SK-N-SH treated with all-trans-retinoic acid at 6 μM for 48 hours (cell line): Measurements from ENCODE around the gene IL7R.

Experiments used
- ATAC-seq: fragments of 200-7000 bp; cut with Tn5 transposase; 3 replicates; pipeline ENCODE4 v1.9.1; 2020; ENCODE audit warnings: mild to moderate bottlenecking, moderate library complexity
- ARNTL ChIP-seq: fragments of 450-650 bp; formaldehyde crosslinking; IDR thresholded peaks from 2 replicates; pipeline ENCODE4 v1.5.0; 2020; ENCODE audit warnings: low read depth, mild to moderate bottlenecking, moderate library complexity, borderline replicate concordance
- BACH2 ChIP-seq: fragments of 250-450 bp; sonication (Bioruptor Pico); IDR thresholded peaks from 2 replicates; pipeline ENCODE4 v1.9.0; 2021; ENCODE audit warnings: mild to moderate bottlenecking, borderline replicate concordance
- CSDC2 ChIP-seq: fragments of 250-450 bp; sonication (Bioruptor Pico); IDR thresholded peaks from 2 replicates; pipeline ENCODE4 v1.5.0; 2020; ENCODE audit warnings: mild to moderate bottlenecking, moderate library complexity
- GLIS3 ChIP-seq: fragments of 250-450 bp; sonication (Bioruptor Pico); IDR thresholded peaks from 2 replicates; pipeline ENCODE4 v1.5.0; 2020; ENCODE audit warnings: mild to moderate bottlenecking, moderate library complexity
- ISL1 ChIP-seq: fragments of 250-450 bp; sonication (Bioruptor Pico); IDR thresholded peaks from 2 replicates; pipeline ENCODE4 v2.1.2; 2022; ENCODE audit warnings: mild to moderate bottlenecking, moderate library complexity
- OSR1 ChIP-seq: fragments of 250-450 bp; sonication (Bioruptor Pico); IDR thresholded peaks from 2 replicates; pipeline ENCODE4 v1.8.0; 2022; ENCODE audit warnings: moderate library complexity, mild to moderate bottlenecking, inconsistent platforms
- PPARA ChIP-seq: fragments of 250-450 bp; sonication (Bioruptor Pico); IDR thresholded peaks from 2 replicates; pipeline ENCODE4 v1.5.0; 2020; ENCODE audit warnings: mild to moderate bottlenecking, borderline replicate concordance
- RARB ChIP-seq: fragments of 250-450 bp; sonication (Bioruptor Pico); IDR thresholded peaks from 2 replicates; pipeline ENCODE4 v1.8.0; 2021; ENCODE audit warnings: mild to moderate bottlenecking, moderate library complexity
- SNAI2 ChIP-seq: fragments of 250-450 bp; sonication (Bioruptor Pico); IDR thresholded peaks from 2 replicates; pipeline ENCODE4 v1.5.0; 2020; ENCODE audit warnings: mild to moderate bottlenecking, moderate library complexity
- TOX ChIP-seq: fragments of 250-450 bp; sonication (Bioruptor Pico); IDR thresholded peaks from 2 replicates; pipeline ENCODE4 v1.8.0; 2021; ENCODE audit warnings: mild to moderate bottlenecking, moderate library complexity, borderline replicate concordance
- ZC3H10 ChIP-seq: fragments of 250-450 bp; sonication (Bioruptor Pico); IDR thresholded peaks from 2 replicates; pipeline ENCODE4 v1.5.1; 2021; ENCODE audit warnings: mild to moderate bottlenecking, moderate library complexity
- ZFP3 ChIP-seq: fragments of 250-450 bp; sonication (Bioruptor Pico); IDR thresholded peaks from 2 replicates; pipeline ENCODE4 v1.5.0; 2020; ENCODE audit warnings: mild to moderate bottlenecking, moderate library complexity
- ZFP30 ChIP-seq: fragments of 450-650 bp; formaldehyde crosslinking; IDR thresholded peaks from 2 replicates; pipeline ENCODE4 v1.5.0; 2022; ENCODE audit warnings: mild to moderate bottlenecking, moderate library complexity
- ZNF565 ChIP-seq: fragments of 450-650 bp; formaldehyde crosslinking; conservative IDR thresholded peaks from 2 replicates; pipeline ENCODE4 v1.5.0; 2020; ENCODE audit warnings: low read depth, mild to moderate bottlenecking, moderate library complexity
- ZNF70 ChIP-seq: fragments of 450-650 bp; formaldehyde crosslinking; IDR thresholded peaks from 2 replicates; pipeline ENCODE4 v1.5.0; 2020; ENCODE audit warnings: mild to moderate bottlenecking, moderate library complexity
- ZNF8 ChIP-seq: fragments of 450-650 bp; formaldehyde crosslinking; IDR thresholded peaks from 2 replicates; pipeline ENCODE4 v1.5.0; 2020; ENCODE audit warnings: mild to moderate bottlenecking, moderate library complexity
- TF ChIP-seq, protein P1 (sequence below): fragments of 250-450 bp; sonication (Bioruptor Pico); IDR thresholded peaks from 2 replicates; pipeline ENCODE4 v1.5.1; 2021; ENCODE audit warnings: mild to moderate bottlenecking, moderate library complexity
- TF ChIP-seq, protein P2 (sequence below): fragments of 250-450 bp; sonication (Bioruptor Pico); IDR thresholded peaks from 2 replicates; pipeline ENCODE4 v1.5.0; 2020; ENCODE audit warnings: mild to moderate bottlenecking, moderate library complexity
- TF ChIP-seq, protein P3 (sequence below): fragments of 250-450 bp; sonication (Bioruptor Pico); IDR thresholded peaks from 2 replicates; pipeline ENCODE4 v1.8.0; 2020; ENCODE audit warnings: mild to moderate bottlenecking, moderate library complexity, borderline replicate concordance
- TF ChIP-seq, protein P4 (sequence below): fragments of 250-450 bp; sonication (Bioruptor Pico); IDR thresholded peaks from 2 replicates; pipeline ENCODE4 v1.5.1; 2020; ENCODE audit warnings: low read depth, mild to moderate bottlenecking, moderate library complexity
- TF ChIP-seq, protein P5 (sequence below): fragments of 250-450 bp; sonication (Bioruptor Pico); IDR thresholded peaks from 2 replicates; pipeline ENCODE4 v1.8.0; 2021; ENCODE audit warnings: low read depth, mild to moderate bottlenecking, moderate library complexity, borderline replicate concordance

The IL7R gene

DNA sequence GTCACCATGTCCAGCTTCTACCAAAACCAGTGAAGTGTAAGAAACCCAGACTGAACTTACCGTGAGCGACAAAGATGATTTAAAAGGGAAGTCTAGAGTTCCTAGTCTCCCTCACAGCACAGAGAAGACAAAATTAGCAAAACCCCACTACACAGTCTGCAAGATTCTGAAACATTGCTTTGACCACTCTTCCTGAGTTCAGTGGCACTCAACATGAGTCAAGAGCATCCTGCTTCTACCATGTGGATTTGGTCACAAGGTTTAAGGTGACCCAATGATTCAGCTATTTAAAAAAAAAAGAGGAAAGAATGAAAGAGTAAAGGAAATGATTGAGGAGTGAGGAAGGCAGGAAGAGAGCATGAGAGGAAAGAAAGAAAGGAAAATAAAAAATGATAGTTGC, 19.8 kb downstream of the IL7R start:
- ATAC-seq, result no peak
- TF ChIP-seq GLIS3 (CRISPR knock-in tag), result no peak
- TF ChIP-seq, protein P1, sequence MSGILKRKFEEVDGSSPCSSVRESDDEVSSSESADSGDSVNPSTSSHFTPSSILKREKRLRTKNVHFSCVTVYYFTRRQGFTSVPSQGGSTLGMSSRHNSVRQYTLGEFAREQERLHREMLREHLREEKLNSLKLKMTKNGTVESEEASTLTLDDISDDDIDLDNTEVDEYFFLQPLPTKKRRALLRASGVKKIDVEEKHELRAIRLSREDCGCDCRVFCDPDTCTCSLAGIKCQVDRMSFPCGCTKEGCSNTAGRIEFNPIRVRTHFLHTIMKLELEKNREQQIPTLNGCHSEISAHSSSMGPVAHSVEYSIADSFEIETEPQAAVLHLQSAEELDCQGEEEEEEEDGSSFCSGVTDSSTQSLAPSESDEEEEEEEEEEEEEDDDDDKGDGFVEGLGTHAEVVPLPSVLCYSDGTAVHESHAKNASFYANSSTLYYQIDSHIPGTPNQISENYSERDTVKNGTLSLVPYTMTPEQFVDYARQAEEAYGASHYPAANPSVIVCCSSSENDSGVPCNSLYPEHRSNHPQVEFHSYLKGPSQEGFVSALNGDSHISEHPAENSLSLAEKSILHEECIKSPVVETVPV (CRISPR knock-in tag), result no peak
- no peak for TF ChIP-seq SNAI2 (CRISPR knock-in tag)
- TF ChIP-seq ISL1 (CRISPR knock-in tag), result no peak
- TF ChIP-seq, protein P2, sequence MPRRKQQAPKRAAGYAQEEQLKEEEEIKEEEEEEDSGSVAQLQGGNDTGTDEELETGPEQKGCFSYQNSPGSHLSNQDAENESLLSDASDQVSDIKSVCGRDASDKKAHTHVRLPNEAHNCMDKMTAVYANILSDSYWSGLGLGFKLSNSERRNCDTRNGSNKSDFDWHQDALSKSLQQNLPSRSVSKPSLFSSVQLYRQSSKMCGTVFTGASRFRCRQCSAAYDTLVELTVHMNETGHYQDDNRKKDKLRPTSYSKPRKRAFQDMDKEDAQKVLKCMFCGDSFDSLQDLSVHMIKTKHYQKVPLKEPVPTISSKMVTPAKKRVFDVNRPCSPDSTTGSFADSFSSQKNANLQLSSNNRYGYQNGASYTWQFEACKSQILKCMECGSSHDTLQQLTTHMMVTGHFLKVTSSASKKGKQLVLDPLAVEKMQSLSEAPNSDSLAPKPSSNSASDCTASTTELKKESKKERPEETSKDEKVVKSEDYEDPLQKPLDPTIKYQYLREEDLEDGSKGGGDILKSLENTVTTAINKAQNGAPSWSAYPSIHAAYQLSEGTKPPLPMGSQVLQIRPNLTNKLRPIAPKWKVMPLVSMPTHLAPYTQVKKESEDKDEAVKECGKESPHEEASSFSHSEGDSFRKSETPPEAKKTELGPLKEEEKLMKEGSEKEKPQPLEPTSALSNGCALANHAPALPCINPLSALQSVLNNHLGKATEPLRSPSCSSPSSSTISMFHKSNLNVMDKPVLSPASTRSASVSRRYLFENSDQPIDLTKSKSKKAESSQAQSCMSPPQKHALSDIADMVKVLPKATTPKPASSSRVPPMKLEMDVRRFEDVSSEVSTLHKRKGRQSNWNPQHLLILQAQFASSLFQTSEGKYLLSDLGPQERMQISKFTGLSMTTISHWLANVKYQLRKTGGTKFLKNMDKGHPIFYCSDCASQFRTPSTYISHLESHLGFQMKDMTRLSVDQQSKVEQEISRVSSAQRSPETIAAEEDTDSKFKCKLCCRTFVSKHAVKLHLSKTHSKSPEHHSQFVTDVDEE (CRISPR knock-in tag), result no peak
- TF ChIP-seq, protein P3, sequence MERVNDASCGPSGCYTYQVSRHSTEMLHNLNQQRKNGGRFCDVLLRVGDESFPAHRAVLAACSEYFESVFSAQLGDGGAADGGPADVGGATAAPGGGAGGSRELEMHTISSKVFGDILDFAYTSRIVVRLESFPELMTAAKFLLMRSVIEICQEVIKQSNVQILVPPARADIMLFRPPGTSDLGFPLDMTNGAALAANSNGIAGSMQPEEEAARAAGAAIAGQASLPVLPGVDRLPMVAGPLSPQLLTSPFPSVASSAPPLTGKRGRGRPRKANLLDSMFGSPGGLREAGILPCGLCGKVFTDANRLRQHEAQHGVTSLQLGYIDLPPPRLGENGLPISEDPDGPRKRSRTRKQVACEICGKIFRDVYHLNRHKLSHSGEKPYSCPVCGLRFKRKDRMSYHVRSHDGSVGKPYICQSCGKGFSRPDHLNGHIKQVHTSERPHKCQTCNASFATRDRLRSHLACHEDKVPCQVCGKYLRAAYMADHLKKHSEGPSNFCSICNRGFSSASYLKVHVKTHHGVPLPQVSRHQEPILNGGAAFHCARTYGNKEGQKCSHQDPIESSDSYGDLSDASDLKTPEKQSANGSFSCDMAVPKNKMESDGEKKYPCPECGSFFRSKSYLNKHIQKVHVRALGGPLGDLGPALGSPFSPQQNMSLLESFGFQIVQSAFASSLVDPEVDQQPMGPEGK (CRISPR knock-in tag), result no peak
- TF ChIP-seq ZFP30, result no peak
- TF ChIP-seq, protein P4, sequence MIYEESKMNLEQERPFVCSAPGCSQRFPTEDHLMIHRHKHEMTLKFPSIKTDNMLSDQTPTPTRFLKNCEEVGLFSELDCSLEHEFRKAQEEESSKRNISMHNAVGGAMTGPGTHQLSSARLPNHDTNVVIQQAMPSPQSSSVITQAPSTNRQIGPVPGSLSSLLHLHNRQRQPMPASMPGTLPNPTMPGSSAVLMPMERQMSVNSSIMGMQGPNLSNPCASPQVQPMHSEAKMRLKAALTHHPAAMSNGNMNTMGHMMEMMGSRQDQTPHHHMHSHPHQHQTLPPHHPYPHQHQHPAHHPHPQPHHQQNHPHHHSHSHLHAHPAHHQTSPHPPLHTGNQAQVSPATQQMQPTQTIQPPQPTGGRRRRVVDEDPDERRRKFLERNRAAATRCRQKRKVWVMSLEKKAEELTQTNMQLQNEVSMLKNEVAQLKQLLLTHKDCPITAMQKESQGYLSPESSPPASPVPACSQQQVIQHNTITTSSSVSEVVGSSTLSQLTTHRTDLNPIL, result no peak
- TF ChIP-seq ZNF565 (CRISPR knock-in tag), result no peak
- no peak for TF ChIP-seq PPARA
- TF ChIP-seq CSDC2 (CRISPR knock-in tag), result no peak
- TF ChIP-seq BACH2 (CRISPR knock-in tag), result no peak
- TF ChIP-seq ZFP3, result no peak
- TF ChIP-seq, protein P5, sequence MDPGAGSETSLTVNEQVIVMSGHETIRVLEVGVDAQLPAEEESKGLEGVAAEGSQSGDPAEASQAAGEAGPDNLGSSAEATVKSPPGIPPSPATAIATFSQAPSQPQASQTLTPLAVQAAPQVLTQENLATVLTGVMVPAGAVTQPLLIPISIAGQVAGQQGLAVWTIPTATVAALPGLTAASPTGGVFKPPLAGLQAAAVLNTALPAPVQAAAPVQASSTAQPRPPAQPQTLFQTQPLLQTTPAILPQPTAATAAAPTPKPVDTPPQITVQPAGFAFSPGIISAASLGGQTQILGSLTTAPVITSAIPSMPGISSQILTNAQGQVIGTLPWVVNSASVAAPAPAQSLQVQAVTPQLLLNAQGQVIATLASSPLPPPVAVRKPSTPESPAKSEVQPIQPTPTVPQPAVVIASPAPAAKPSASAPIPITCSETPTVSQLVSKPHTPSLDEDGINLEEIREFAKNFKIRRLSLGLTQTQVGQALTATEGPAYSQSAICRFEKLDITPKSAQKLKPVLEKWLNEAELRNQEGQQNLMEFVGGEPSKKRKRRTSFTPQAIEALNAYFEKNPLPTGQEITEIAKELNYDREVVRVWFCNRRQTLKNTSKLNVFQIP (CRISPR knock-in tag), result no peak
- TF ChIP-seq RARB (CRISPR knock-in tag), result no peak
- TF ChIP-seq ZNF8 (CRISPR knock-in tag), result no peak
- TF ChIP-seq TOX (CRISPR knock-in tag), result no peak
- TF ChIP-seq, all 23 proteins: peak for 0

DNA sequence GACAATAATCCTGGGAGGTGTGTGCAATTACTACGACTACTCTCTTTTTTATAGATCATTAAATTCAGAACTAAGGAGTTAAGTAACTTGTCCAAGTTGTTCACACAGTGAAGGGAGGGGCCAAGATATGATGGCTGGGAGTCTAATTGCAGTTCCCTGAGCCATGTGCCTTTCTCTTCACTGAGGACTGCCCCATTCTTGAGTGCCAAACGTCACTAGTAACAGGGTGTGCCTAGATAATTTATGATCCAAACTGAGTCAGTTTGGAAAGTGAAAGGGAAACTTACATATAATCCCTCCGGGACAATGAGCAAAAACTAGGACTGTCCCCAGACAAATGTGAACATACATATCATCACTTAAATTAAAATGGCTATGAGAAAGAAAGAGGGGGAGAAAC, 20.2 kb downstream of the IL7R start:
- ATAC-seq, result no peak
- TF ChIP-seq ZNF70 (CRISPR knock-in tag) (no peak), OSR1 (CRISPR knock-in tag) (no peak), PPARA (no peak), ISL1 (CRISPR knock-in tag) (no peak), ARNTL (CRISPR knock-in tag) (no peak), ZFP30 (no peak), ZC3H10 (no peak), TOX (CRISPR knock-in tag) (no peak), RARB (CRISPR knock-in tag) (no peak), CSDC2 (CRISPR knock-in tag) (no peak), GLIS3 (CRISPR knock-in tag) (no peak), ZFP3 (no peak)
- TF ChIP-seq, protein P3 (CRISPR knock-in tag), result no peak
- TF ChIP-seq, protein P4, result no peak
- TF ChIP-seq, protein P2 (CRISPR knock-in tag), result no peak
- TF ChIP-seq, protein P5 (CRISPR knock-in tag), result no peak
